ENCODE results near the gene IGSF11.

The IGSF11 gene

DNA sequence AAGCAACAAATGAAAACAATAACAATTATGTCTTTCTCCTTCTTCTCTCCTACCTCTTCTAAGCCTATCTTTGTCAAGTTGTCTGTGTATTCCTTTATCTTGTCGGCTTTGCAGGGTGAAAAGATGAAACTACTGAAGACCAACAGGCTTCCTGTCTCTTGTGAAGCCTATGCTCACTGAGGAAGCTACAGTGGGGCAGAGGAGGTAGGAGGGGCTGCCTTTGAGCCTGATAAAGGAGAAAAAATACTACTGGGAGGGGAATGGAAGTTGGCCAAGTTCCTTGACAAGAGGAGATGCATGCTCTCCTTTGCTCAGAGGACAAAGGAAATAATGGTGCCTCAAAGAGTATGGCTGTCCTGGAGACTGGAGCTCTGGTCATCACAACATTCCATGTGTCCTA lies 92.0 kb downstream of the IGSF11 start:
- DNase-seq = no peak
- no peak overlapping the region for H3K27ac ChIP-seq
- TF ChIP-seq, protein P1, sequence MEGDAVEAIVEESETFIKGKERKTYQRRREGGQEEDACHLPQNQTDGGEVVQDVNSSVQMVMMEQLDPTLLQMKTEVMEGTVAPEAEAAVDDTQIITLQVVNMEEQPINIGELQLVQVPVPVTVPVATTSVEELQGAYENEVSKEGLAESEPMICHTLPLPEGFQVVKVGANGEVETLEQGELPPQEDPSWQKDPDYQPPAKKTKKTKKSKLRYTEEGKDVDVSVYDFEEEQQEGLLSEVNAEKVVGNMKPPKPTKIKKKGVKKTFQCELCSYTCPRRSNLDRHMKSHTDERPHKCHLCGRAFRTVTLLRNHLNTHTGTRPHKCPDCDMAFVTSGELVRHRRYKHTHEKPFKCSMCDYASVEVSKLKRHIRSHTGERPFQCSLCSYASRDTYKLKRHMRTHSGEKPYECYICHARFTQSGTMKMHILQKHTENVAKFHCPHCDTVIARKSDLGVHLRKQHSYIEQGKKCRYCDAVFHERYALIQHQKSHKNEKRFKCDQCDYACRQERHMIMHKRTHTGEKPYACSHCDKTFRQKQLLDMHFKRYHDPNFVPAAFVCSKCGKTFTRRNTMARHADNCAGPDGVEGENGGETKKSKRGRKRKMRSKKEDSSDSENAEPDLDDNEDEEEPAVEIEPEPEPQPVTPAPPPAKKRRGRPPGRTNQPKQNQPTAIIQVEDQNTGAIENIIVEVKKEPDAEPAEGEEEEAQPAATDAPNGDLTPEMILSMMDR (IDR thresholded peaks at IDR 0.05; ENCODE audit: low read depth, low read length, missing control alignments) = no peak
- H3K4me3 ChIP-seq (ENCODE audit: low read depth, low read length) = no peak overlapping the region
- in situ Hi-C loops (cut with HindIII; ENCODE audit: low pct_ligation_motif_present, low sequenced_read_pairs) = no loop called here
- H3K36me3 ChIP-seq (replicated peaks) = no peaks in the 10 kb centered on the region
- no peaks in the 10 kb centered on the region for H3K27me3 ChIP-seq (replicated peaks)

DNA sequence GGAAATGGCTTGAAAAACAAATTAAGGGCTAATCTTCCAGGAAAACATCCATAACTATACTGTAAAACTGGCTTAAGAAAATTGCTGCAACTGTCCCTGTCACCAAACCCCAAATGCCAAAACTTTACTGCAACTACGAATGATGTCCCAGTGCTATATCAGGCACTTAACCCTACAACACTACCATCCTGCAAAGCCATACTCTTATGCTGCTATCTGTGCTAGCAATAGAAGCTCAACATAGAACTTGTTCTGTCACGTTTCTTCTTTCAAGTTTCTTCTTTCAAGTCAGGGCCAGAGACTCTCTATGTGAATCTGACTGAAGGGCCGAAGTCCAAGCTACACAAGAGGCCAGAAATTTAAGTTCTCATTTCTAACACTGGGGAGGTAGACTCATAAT lies 92.5 kb downstream of the IGSF11 start:
- in situ Hi-C loops (cut with HindIII; ENCODE audit: low pct_ligation_motif_present, low sequenced_read_pairs) = no loop called here
- H3K27me3 ChIP-seq (replicated peaks) = no peaks in the 10 kb centered on the region
- no peak for DNase-seq
- H3K27ac ChIP-seq = no peak overlapping the region
- TF ChIP-seq, protein P1 (IDR thresholded peaks at IDR 0.05; ENCODE audit: low read depth, low read length, missing control alignments) = no peak
- H3K4me3 ChIP-seq (ENCODE audit: low read depth, low read length) = no peak overlapping the region
- no peaks in the 10 kb centered on the region for H3K36me3 ChIP-seq (replicated peaks)

DNA sequence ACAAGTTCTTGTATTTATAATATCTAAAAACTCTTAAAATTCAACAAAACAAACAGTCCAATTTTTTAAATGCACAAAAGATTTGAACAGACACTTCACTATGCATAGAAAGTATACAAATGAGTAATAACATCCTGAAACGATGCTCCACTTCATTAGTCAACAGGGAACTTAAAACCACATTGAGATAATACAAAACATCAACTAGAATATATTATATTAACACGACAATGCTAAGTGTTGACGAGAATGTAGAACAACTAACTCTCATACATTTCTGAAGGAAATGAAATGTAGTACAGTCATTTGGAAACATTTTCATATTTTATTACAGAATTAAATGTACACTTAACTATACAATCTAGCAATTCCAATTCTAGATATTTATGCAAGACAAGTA lies 93.4 kb downstream of the IGSF11 start:
- Histone ChIP-seq H3K36me3 (replicated peaks) (no peaks in the 10 kb centered on the region), H3K4me3 (ENCODE audit: low read depth, low read length) (no peak overlapping the region), H3K27me3 (replicated peaks) (no peaks in the 10 kb centered on the region), H3K27ac (no peak overlapping the region)
- in situ Hi-C loops (cut with HindIII; ENCODE audit: low pct_ligation_motif_present, low sequenced_read_pairs) = no loop called here
- TF ChIP-seq, protein P1 (IDR thresholded peaks at IDR 0.05; ENCODE audit: low read depth, low read length, missing control alignments) = no peak
- no peak for DNase-seq

DNA sequence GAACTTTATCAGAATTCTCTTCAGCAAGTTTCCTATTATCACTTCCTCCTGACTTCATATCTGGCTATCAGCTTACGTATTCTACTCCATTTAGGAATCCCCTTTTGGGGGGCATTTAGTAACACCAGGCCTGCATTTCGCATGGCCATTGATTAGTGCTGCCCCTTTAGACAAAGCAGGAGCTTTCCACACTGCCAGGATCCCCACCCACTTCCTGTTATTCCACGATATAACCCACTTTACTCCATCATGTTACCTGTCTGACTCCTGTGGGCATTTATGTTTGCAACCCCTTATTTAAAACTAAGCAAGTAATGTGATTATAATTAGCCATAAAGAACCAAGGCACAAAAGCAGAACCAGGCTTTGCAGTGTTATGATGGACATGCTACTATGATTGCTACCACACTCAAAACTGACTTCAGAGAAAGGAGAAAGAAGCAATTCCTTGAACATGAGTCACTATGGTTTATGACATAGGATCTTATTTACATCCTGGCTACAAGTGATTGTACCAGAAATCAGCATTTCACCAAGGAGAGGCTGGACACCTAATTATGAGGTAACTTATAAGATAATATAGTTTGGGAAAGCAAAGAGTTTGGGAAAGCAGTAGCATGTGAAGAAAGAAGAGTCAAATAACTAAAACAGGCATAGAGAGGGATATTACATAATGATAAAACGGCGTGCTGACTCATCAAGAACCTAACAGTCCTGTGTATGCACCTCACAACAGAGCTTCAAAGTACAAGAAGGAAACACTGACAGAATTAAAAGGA lies 96.3 kb downstream of the IGSF11 start:
- H3K36me3 ChIP-seq (replicated peaks) = no peaks in the 10 kb centered on the region
- H3K27ac ChIP-seq = no peak overlapping the region
- in situ Hi-C loops (cut with HindIII; ENCODE audit: low pct_ligation_motif_present, low sequenced_read_pairs) = no loop called here
- no peak for DNase-seq
- H3K27me3 ChIP-seq (replicated peaks) = no peaks in the 10 kb centered on the region
- TF ChIP-seq, protein P1 (IDR thresholded peaks at IDR 0.05; ENCODE audit: low read depth, low read length, missing control alignments) = no peak
- no peak overlapping the region for H3K4me3 ChIP-seq (ENCODE audit: low read depth, low read length)

DNA sequence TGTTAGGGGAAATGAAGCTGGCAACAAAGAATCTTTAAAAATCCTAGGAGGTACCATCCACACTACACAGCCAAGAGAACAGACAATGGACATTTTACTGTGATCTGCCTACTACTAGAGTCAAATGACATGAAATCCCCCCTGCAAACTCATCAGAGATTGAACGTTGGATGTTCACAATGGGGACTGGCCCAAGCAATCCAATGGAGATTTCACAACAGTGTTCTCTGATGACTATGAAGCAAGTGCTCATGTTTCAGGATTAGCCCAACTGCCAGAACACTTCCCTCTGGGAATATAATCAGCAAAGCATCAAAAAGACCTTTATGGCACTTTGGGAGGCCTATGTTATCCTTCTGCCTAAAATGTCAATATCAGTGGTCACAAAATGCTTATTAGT lies 97.8 kb downstream of the IGSF11 start:
- H3K27me3 ChIP-seq (replicated peaks) = no peaks in the 10 kb centered on the region
- in situ Hi-C loops (cut with HindIII; ENCODE audit: low pct_ligation_motif_present, low sequenced_read_pairs) = no loop called here
- no peaks in the 10 kb centered on the region for H3K36me3 ChIP-seq (replicated peaks)
- H3K27ac ChIP-seq = no peak overlapping the region
- DNase-seq = no peak
- TF ChIP-seq, protein P1 (IDR thresholded peaks at IDR 0.05; ENCODE audit: low read depth, low read length, missing control alignments) = no peak
- no peak overlapping the region for H3K4me3 ChIP-seq (ENCODE audit: low read depth, low read length)

All from brain microvascular endothelial cell (primary cell).